OCI-LY7 (cell line): ENCODE results near the gene XYLT1. TPM values are rescaled to one million over a fixed set of nuclear protein-coding genes. Genes with fewer than 3 reads are reported as not detected.

ENCODE experiments used
- BruUV-seq: library from RNA; stranded (reverse); fragments of 400-500 nt; replicated peaks from 2 replicates; lab custom pipeline; 2021; lab: Mats Ljungman, UMichigan
- CTCF ChIA-PET: fragments of 300-600 bp; sonication (Branson Sonifier 250); formaldehyde crosslinking; loops from one replicate; lab custom pipeline; 2022; ENCODE audit warnings: antibody characterized with exemption; ENCODE audit not compliant: unreplicated experiment; lab: Charles Lee
- POLR2A ChIA-PET: fragments of 300-600 bp; sonication (Branson Sonifier 250); formaldehyde crosslinking; loops from one replicate; lab custom pipeline; 2022; ENCODE audit warnings: antibody characterized with exemption; lab: Charles Lee
- DNase-seq: peaks from one replicate; pipeline ENCODE4 v3.0.0-alpha.2; 2015; ENCODE audit warnings: low spot score
- H2AFZ ChIP-seq: fragments of 200-600 bp; sonication (generic), shearing (Covaris generic); 2 replicates; pipeline ENCODE4 v1.6.1; 2014; ENCODE audit warnings: mild to moderate bottlenecking, antibody characterized with exemption, low read length, moderate library complexity
- H3K27ac ChIP-seq: fragments of 200-600 bp; sonication (generic); 2 replicates; pipeline ENCODE4 v1.5.1; 2014; ENCODE audit warnings: mixed run types, low read depth, mild to moderate bottlenecking, moderate library complexity, low read length, inconsistent platforms; ENCODE audit not compliant: poor library complexity, severe bottlenecking
- H3K36me3 ChIP-seq: fragments of 200-600 bp; sonication (generic); 2 replicates; pipeline ENCODE4 v1.6.1; 2014; ENCODE audit warnings: mild to moderate bottlenecking, antibody characterized with exemption, low read length, moderate library complexity, mixed read lengths; ENCODE audit not compliant: insufficient read depth
- H3K4me1 ChIP-seq: fragments of 200-600 bp; sonication (generic); 2 replicates; pipeline ENCODE4 v1.5.1; 2014; ENCODE audit warnings: mild to moderate bottlenecking, low read length; ENCODE audit not compliant: insufficient read depth, poor library complexity, severe bottlenecking
- H3K4me2 ChIP-seq: fragments of 200-600 bp; sonication (generic); 2 replicates; pipeline ENCODE4 v1.6.1; 2014; ENCODE audit warnings: mild to moderate bottlenecking, low read length
- H3K4me3 ChIP-seq: fragments of 200-600 bp; sonication (generic); 2 replicates; pipeline ENCODE4 v1.5.1; 2014; ENCODE audit warnings: mild to moderate bottlenecking, low read depth, low read length; ENCODE audit not compliant: poor library complexity, severe bottlenecking
- H3K79me2 ChIP-seq: fragments of 200-600 bp; sonication (generic); 2 replicates; pipeline ENCODE4 v1.6.1; 2016; ENCODE audit warnings: low read depth, mild to moderate bottlenecking, low read length, moderate library complexity, mixed read lengths; ENCODE audit not compliant: insufficient read depth
- H3K9me2 ChIP-seq: fragments of 200-600 bp; sonication (generic); 2 replicates; pipeline ENCODE4 v1.6.1; 2016; ENCODE audit warnings: mild to moderate bottlenecking, low read length, mixed read lengths; ENCODE audit not compliant: insufficient read depth
- H3K9me3 ChIP-seq: fragments of 200-600 bp; sonication (generic); 2 replicates; pipeline ENCODE4 v1.6.1; 2014; ENCODE audit warnings: mild to moderate bottlenecking, mixed run types, low read length, mixed read lengths
- H4K20me1 ChIP-seq: fragments of 200-600 bp; sonication (generic); 2 replicates; pipeline ENCODE4 v1.6.1; 2014; ENCODE audit warnings: mild to moderate bottlenecking, antibody characterized with exemption, low read length, moderate library complexity, mixed read lengths; ENCODE audit not compliant: insufficient read depth
- CTCF ChIP-seq: fragments of 200-600 bp; sonication (generic); conservative IDR thresholded peaks from 2 replicates; pipeline ENCODE4 v1.5.1; 2014; ENCODE audit warnings: mild to moderate bottlenecking, antibody characterized with exemption, low read length, moderate library complexity, mixed read lengths
- EZH2phosphoT487 ChIP-seq: fragments of 200-600 bp; sonication (generic); IDR thresholded peaks from 2 replicates; pipeline ENCODE4 v1.6.1; 2018; ENCODE audit warnings: low read depth, borderline replicate concordance, mild to moderate bottlenecking, mixed run types, antibody characterized with exemption, low read length, moderate library complexity, mixed read lengths
- intact Hi-C: fragments of 100-400 bp; cut with micrococcal nuclease; formaldehyde crosslinking; loops from one replicate; pipeline ENCODE4 v1.10.0; 2022; ENCODE audit not compliant: unreplicated experiment
- total RNA-seq, 2 experiments: library from RNA; depleted of rRNA in 1 of 2; stranded (reverse); fragments of >200 nt in 1 of 2; shearing (Covaris generic) in 1 of 2; gene quantifications; 2 replicates each; pipeline ENCODE4 v1.2.3, GENCODE V29; 2014 to 2022

The XYLT1 gene
- total RNA-seq, 2 experiments from 2014 or later = 36.3 to 50.0 TPM

- POLR2A ChIA-PET = interaction anchor here (0.7 to 1.0 kb wide), 2 partner anchors 16 to 27 kb away, joined by 3 to 4 read pairs; no protein-coding TSS in a partner anchor
- Histone ChIP-seq H3K79me2 (no peaks in the 10 kb centered on the region), H3K36me3 (no peaks in the 10 kb centered on the region), H3K4me1 (peaks cover 7% of the 10 kb centered on the region), H2AFZ (no peak overlapping the region), H3K27ac (no peak overlapping the region), H3K4me2 (no peak overlapping the region), H3K4me3 (no peak overlapping the region), H3K9me2 (no peaks in the 10 kb centered on the region), H3K9me3 (no peaks in the 10 kb centered on the region), H4K20me1 (no peaks in the 10 kb centered on the region)
- TSS peak; percentile 19 for BruUV-seq
- intact Hi-C loops = no loop called here
- no peak for DNase-seq
- TF ChIP-seq EZH2phosphoT487 (no peak), CTCF (no peak)
- CTCF ChIA-PET = no interaction called here
Measured at GRCh38 chr16:17328932-17329331, 141.8 kb downstream of the XYLT1 start.

- no peak overlapping the region for H2AFZ ChIP-seq
- no peak overlapping the region for H3K4me2 ChIP-seq
- H3K4me3 ChIP-seq = no peak overlapping the region
- H3K9me3 ChIP-seq = no peaks in the 10 kb centered on the region
- no peaks in the 10 kb centered on the region for H3K36me3 ChIP-seq
- CTCF ChIA-PET = no interaction called here
- H4K20me1 ChIP-seq = no peaks in the 10 kb centered on the region
- DNase-seq = no peak
- H3K4me1 ChIP-seq = peaks cover 7% of the 10 kb centered on the region
- TF ChIP-seq CTCF = no peak
- no peak for TF ChIP-seq EZH2phosphoT487
- H3K79me2 ChIP-seq = no peaks in the 10 kb centered on the region
- intact Hi-C loops = no loop called here
- POLR2A ChIA-PET = no interaction called here
- no peaks in the 10 kb centered on the region for H3K9me2 ChIP-seq
- no TSS peak for BruUV-seq
- no peak overlapping the region for H3K27ac ChIP-seq
Measured at GRCh38 chr16:17327664-17328335, 143.0 kb downstream of the XYLT1 start.

- TF ChIP-seq EZH2phosphoT487 (no peak), CTCF (no peak)
- H3K4me1 ChIP-seq = peaks cover 7% of the 10 kb centered on the region
- intact Hi-C loops = no loop called here
Measured at GRCh38 chr16:17325476-17326143, 145.2 kb downstream of the XYLT1 start.

More at GRCh38 chr16:17325476-17326143, 145.2 kb downstream of the XYLT1 start:
- no peaks in the 10 kb centered on the region for H4K20me1 ChIP-seq
- H3K9me2 ChIP-seq = no peaks in the 10 kb centered on the region
- H3K4me3 ChIP-seq = no peak overlapping the region
- no peaks in the 10 kb centered on the region for H3K9me3 ChIP-seq
- no peaks in the 10 kb centered on the region for H3K79me2 ChIP-seq
- no peak overlapping the region for H2AFZ ChIP-seq
- ChIA-PET POLR2A (no interaction called here), CTCF (no interaction called here)
- H3K36me3 ChIP-seq = no peaks in the 10 kb centered on the region
- H3K4me2 ChIP-seq = no peak overlapping the region
- no peak for DNase-seq
- BruUV-seq = no TSS peak
- no peak overlapping the region for H3K27ac ChIP-seq
